Astrocyte of the cerebellum (primary cell): ENCODE measurements around the gene MDFIC2.
"Not testable (repeated sequence)": the region's sequence is repeated elsewhere in the genome, so short reads cannot be mapped to it uniquely, and the experiment has no call there.

Experiments
- DNase-seq: peaks from one replicate; pipeline ENCODE4 v3.0.0-alpha.2; 2011; ENCODE audit warnings: low read depth
- H3K4me3 ChIP-seq: 2 replicates; pipeline ENCODE4 v1.5.1; 2011; ENCODE audit warnings: mild to moderate bottlenecking, low read depth, low read length, moderate library complexity
- CTCF ChIP-seq: IDR thresholded peaks from 2 replicates; pipeline ENCODE4 v1.5.1; 2012; ENCODE audit warnings: low read length, low read depth, moderate library complexity, mild to moderate bottlenecking; ENCODE audit errors: missing control alignments
- in situ Hi-C: cut with HindIII; loops from 2 replicates; pipeline ENCODE4 v1.10.0; 2017; ENCODE audit warnings: low sequenced_read_pairs

MDFIC2 gene

DNA sequence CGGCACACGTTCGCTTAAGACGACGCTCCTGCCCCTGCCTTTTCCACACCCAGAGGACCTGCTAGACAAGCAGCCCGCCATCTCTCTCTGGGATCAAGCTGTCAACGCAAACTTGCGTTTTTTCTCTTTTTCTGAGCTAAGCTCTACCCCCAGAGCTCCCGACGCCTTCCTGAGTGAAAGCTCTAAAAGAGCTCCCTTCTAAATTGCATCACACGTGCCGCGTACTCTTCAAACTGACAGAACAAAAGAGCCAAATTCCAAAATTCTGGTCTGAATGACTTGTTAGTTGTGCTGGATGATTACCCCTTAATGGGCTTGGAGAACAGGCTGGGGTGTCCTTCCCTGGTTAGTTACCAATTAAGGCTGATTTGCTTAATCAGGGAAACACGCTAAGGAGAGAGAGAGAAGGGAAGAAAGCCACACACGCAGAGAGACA is 81.2 kb downstream of the MDFIC2 start:
- DNase-seq = no peak
- H3K4me3 ChIP-seq = no peak overlapping the region
- no peak for TF ChIP-seq CTCF
- in situ Hi-C loops = no loop called here

GRCh38 chr3:70227437-70227836 is 85.0 kb downstream of the MDFIC2 start:
- no peak overlapping the region for H3K4me3 ChIP-seq
- DNase-seq = no peak
- no peak for TF ChIP-seq CTCF
- in situ Hi-C loops = no loop called here

GRCh38 chr3:70225146-70225545 is 87.3 kb downstream of the MDFIC2 start:
- H3K4me3 ChIP-seq = no peak overlapping the region
- in situ Hi-C loops = no loop called here
- no peak for DNase-seq
- no peak for TF ChIP-seq CTCF

GRCh38 chr3:70224337-70224736 is 88.1 kb downstream of the MDFIC2 start:
- no peak for DNase-seq
- no peak for TF ChIP-seq CTCF
- in situ Hi-C loops = no loop called here
- H3K4me3 ChIP-seq = no peak overlapping the region

DNA sequence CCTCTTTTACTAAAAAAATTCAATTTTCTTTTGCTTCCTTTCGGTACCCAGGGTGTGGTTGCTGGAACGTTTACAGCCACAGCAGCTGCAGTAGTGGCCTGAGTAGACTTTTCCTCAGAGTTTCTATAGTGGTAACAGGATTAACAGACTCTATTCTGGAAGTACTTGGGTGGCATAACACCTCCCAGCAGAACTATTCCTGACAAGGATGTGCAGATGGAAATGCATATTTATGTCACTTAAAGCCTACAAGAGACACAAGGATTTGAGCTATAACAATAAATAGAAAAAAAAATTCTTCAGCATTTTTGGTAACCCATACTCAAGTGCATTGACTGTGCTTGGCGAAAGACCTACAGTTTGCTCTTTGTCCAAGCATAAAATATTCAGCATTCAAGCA is 94.0 kb downstream of the MDFIC2 start:
- TF ChIP-seq CTCF = no peak
- in situ Hi-C loops = no loop called here

GRCh38 chr3:70211274-70211673 is 101.2 kb downstream of the MDFIC2 start:
- not testable (repeated sequence) for DNase-seq

More for the DNA sequence above, 94.0 kb downstream of the MDFIC2 start:
- DNase-seq = no peak
- H3K4me3 ChIP-seq = no peak overlapping the region

GRCh38 chr3:70201975-70202374 is 110.5 kb downstream of the MDFIC2 start:
- H3K4me3 ChIP-seq = no peak overlapping the region
- TF ChIP-seq CTCF = no peak
- in situ Hi-C loops = no loop called here
- DNase-seq = no peak

More at GRCh38 chr3:70211274-70211673, 101.2 kb downstream of the MDFIC2 start:
- in situ Hi-C loops, H3K4me3 ChIP-seq: not testable (repeated sequence)
